HG03575 (cell line): ENCODE measurements around the gene SND1.

Experiments
- ATAC-seq: cut with Tn5 transposase; IDR thresholded peaks from one replicate; pipeline ENCODE4 v1.9.1; 2021; ENCODE audit not compliant: unreplicated experiment, insufficient number of reproducible peaks, low FRiP score; ENCODE audit errors: extremely low read depth

Gene SND1

DNA sequence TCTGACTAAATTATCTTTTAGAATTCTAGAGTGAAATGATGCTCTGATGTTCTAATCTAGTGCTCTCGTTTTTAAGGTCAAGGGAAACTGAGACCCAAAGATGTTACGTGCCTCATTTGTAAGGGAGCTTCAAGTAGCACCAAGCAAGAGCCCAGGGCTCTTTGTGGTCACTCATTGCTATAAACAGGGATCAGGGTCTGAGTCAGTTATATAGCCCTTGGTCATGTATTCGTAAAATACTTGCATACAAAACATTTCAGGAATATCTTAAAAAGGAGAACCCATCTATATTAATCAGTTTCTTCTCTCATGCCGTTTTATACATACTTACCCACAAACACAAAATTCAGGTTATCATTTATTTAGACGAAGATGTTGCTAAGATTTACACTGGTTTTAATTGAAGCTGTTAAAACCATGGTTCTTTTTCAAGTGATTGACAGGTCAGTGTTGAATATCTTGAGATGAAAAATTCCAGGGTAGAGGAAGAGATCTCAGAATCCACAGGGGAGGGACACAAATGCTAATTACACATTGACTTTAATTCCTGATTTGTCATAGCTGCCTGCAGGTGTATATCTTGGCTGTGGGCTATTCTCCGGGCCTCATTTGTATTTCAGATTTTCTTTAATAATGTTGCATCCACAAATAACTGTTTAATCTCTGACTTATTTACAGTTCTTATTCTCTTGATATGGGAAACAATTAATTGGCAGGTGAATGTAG lies 188.4 kb downstream of the SND1 start:
- ATAC-seq, result no peak

GRCh38 chr7:127844165-127844564 lies 192.2 kb downstream of the SND1 start:
- no peak for ATAC-seq

DNA sequence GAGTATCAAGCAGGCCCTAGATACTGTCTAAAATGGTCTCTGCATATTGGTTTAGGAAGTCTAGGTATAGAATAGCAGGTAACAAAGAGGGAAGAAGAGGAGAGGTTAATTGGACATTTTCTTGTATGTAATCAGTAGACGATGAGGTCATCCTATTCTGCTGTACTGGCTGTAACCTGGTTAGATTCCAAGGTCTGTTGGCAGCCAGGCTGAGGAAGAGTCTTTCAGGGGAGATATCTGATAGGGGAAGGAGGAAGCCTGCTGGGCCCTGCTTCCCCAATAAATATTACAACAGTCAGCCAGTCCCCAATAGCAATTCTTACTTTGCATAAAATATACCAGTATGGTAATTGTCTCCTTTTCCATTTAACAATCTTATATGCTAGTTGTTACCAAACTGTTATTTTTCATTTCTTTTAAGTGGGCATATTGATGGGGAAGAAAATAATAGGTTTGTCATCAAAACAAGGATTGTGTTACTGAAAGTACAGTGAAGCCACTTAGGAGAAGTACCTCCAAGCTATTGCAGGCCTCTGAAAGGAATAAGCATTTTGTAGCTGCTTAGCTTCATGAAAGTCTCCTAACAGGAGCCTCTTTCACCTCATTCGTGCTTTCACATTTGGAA lies 192.8 kb downstream of the SND1 start:
- ATAC-seq, result no peak

DNA sequence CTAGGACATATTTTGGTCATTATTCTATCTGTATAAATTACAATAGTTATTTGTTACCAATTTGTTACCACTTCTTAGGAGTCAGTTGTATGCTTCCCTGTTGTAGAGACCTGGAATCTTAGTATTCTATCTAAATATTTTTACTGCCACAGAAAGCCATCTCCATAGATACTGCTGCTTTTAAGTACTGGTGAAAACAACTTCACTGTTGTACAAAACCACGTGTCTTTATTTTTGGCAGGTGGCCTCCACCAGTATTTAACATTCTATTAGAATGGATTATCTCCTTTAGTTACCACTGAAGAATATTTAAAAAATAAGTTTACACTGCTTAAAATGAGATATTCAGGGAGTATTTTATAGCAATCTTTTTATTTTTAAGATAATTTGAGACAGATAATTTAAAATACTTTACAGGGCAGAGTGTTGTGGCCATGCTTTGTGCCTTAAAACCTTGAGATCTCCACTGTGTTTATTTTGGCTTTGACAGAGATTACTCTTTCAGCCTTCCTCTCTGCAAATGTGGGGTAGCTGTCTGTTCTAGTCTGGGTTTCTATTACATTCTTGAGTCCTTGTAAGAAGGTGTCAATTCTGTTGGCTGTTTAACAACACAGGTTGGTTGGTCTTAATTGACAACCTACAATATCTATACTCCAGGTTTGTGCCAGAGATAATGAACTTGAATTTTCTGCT lies 193.7 kb downstream of the SND1 start:
- no peak for ATAC-seq

GRCh38 chr7:127847641-127848040 lies 195.6 kb downstream of the SND1 start:
- ATAC-seq, result no peak

DNA sequence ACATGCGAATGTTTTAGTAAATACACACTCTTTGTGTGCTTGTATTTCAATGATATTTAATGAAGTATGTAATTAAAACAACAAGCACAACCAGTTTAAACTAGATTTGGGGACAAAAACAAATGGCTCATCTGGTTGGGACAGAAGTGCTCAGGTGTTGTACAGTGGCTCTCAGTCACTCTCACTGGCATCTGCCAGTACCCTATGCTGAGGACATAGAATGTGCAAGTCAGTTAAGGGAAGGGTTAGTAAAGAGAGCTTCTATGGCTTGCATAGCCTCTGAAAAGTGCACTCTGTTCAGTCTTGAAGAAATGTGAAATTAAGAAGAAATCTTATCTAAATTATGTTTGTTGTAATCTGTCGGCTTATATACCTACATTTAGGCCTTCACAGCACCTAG lies 196.2 kb downstream of the SND1 start:
- ATAC-seq, result no peak

DNA sequence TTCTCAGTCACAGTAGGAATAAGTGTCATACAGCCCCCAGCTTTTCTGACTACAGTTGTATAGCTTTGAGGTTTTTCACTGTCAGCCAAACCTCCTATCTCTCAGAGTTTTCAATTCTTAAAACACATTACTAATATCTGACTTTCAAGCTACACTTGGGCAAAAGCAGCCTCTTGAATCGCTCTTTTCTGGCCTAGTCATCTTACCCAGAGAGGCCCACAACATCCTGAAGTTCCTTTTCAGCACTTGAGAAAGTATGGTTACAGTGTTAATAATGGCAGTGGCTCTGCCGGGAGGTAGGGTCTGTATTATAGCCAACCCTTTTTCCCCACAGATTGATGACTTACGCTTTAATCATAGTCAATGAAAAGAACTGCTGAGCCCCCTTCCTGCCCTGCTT lies 198.2 kb downstream of the SND1 start:
- no peak for ATAC-seq

GRCh38 chr7:127854383-127854782 lies 202.4 kb downstream of the SND1 start:
- no peak for ATAC-seq

GRCh38 chr7:127857464-127857841 lies 205.5 kb downstream of the SND1 start:
- no peak for ATAC-seq

DNA sequence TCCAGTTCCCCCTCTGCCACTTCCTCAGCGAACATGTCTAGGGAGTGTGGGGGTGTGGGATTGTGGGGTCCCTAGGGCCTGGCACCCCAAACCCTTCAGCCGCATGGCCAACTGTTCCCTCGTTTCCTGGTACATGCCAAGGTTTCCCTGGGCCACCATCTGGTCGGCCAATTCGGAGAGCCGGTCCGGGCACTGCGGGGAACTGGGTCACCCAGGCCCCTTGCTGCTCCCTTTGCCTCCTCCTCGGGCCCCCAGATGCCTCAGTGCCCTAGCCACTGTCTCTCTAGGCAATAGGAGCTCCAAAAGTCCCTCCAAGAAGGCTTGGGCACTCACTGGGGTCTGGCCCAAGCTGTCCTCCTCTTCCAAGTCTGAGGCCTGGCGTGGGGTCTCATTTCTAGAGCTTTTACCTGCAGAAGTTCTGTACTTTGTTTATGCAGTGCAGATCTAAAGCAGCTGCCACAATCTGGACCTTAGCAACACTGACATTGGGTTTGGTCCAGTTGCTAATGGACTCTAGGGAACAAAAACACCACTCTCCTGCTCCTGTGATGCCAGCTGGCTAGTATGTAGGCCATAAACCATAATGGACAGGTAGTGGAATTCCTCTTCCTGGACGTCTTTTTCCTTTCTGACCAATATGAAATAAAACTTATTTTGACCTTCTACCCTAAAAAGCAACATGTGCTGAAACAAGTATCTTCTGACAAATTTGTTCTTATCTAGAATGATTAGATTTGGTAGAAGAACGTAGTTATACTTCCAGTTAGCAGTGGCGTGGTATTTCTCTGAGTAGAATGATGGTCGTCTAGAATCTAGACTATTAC lies 206.3 kb downstream of the SND1 start:
- no peak for ATAC-seq

DNA sequence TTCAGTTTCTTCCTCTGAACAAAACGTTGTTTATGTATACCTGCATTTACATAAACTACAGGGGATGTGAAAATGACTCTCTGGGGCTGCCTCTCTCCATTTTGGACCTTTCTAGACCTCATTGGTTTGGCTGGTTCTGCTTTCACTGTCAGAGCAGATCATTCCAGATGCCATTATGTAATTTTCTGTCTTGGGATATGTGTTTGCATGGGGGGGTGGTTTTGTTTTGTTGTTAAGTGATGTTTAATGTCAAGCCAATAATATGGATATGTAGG lies 206.9 kb downstream of the SND1 start:
- no peak for ATAC-seq

- ATAC-seq, result no peak
These were observed 207.3 kb downstream of the SND1 start for GRCh38 chr7:127859330-127859729.

GRCh38 chr7:127862525-127862924 lies 210.5 kb downstream of the SND1 start:
- no peak for ATAC-seq

DNA sequence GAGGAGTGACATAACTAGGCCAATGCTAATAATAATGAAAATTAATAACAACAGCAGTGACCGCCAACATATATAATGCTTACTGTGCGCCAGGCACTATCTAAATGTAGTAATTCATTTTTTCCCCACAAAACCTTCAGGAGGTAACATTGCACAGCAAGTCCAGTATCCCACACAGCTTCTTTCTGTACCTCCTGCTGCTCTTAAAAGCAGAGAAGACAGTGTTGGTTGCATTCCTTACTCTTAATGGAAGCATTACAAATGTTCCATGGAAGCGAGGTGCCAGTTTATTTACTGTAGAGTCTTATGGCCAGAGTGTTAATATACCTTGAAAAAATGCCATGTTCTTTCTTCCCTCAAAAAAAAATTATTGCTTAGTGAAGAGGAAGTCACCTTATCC lies 211.1 kb downstream of the SND1 start:
- no peak for ATAC-seq

DNA sequence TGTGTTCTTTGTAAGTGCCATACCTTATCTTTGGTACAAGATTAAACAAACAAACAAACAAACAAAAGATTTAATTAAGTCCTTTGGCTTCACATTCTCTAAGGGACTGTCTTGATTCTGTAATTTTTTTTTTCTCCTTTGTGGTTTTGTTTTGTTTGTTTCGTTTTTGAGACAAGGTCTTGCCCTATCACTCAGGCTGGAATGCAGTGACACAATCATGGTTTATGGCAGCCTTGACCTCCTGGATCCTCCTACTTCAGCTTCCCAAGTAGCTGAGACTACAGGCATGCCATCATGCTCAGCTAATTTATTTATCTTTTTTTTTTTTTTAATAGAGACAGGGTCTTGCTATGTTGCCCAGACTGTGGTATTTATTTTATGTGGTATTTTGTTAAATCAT lies 213.5 kb downstream of the SND1 start:
- no peak for ATAC-seq

GRCh38 chr7:127870231-127870907 lies 218.4 kb downstream of the SND1 start:
- ATAC-seq, result peak; percentile 38

DNA sequence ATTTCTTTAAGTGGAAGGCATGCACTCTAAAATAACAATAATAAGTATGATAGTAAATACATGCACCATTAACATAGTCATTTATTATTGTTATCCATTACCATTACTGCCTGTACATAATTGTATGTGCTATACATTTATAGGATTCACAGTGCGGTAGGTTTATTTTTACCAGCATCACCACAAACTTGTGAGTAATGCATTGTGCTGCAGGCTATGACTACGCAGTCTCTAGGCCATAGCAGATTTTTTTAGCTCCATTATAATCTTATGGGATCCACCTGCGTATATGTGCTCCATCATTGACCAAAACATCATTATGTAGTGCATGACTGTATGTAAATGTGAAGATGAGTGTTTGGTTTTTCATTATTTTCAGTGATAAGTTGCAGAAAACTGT lies 219.2 kb downstream of the SND1 start:
- ATAC-seq, result no peak

DNA sequence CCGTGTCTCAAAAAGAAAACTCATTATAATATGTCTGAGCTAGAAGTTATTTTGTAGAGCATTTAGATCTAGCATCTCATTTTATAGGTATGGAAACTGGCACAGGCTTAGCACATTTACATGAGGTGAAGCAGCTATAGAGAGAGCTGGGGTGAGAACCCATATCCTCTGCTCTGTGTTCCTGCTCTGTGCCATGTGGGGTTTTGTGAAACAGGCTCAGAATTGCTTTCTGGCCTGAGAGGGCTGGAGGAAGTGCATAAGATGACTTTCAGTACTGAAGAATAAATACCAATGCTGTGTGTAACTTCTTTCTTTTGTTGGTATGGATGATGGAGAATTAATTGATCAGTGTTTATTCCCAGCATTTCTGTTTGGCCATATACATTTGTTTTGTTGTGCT lies 220.1 kb downstream of the SND1 start:
- no peak for ATAC-seq

DNA sequence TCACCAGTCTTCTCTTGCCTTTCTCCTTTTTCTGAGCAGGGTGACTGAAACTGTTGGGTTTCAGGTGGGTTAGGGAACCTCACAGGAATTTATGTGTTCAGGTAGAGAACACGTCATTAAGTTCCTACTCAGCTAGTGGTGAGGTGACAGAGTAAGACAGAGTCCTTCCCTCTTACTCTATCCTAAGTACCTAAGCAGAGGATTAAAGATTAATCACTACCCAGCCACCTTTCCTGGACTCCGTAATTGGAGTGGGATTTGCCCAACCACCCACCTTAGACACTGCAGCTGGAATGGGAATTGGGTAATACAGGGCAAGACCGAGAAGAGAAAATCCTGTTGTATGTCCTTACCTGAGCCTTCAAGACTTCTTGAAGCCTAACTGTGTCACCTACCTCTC lies 221.2 kb downstream of the SND1 start:
- no peak for ATAC-seq
